Activated T-cell treated with anti-CD3 and anti-CD28 coated beads, Interleukin-2, amount 50 U/mL, for 72 hours (primary cell): Measurements from ENCODE around the gene RASA3. TPM values are rescaled to one million over a fixed set of nuclear protein-coding genes. Genes with fewer than 3 reads are reported as not detected.

Experiments
- ATAC-seq, 2 donors: fragments of 150-1000 bp; cut with Tn5 transposase; replicated peaks in 1 of 2; 2 replicates each; pipeline ENCODE4 v1.10.0; 2021; ENCODE audit warnings: moderate library complexity in 2 of 2, mild to moderate bottlenecking in 1 of 2
- DNase-seq, 2 donors: peaks; one replicate each; pipeline ENCODE4 v3.0.0; 2021 to 2022; ENCODE audit warnings: mixed read lengths in 1 of 2
- H3K27ac Mint-ChIP-seq: one replicate; pipeline ENCODE4 v1.8.0; 2022; ENCODE audit warnings: mild to moderate bottlenecking, moderate library complexity, mixed read lengths
- H3K27me3 Mint-ChIP-seq: one replicate; pipeline ENCODE4 v1.8.0; 2022; ENCODE audit warnings: low read depth, mixed read lengths
- H3K36me3 Mint-ChIP-seq, 2 donors: one replicate each; pipeline ENCODE4 v1.8.0; 2022; ENCODE audit warnings: mixed read lengths in 2 of 2, mild to moderate bottlenecking in 1 of 2; ENCODE audit not compliant: insufficient read depth in 2 of 2
- H3K4me1 Mint-ChIP-seq: one replicate; pipeline ENCODE4 v1.8.0; 2022; ENCODE audit warnings: low read depth, mixed read lengths
- H3K4me3 Mint-ChIP-seq, 2 donors: one replicate each; pipeline ENCODE4 v1.8.0; 2022; ENCODE audit warnings: mild to moderate bottlenecking in 2 of 2, mixed read lengths in 2 of 2, moderate library complexity in 2 of 2
- H3K9me3 Mint-ChIP-seq, 2 donors: one replicate each; pipeline ENCODE4 v1.8.0; 2022; ENCODE audit warnings: mixed read lengths in 2 of 2
- total RNA-seq, 2 donors: library from RNA; stranded (reverse); gene quantifications; one replicate each; pipeline ENCODE4 v1.2.3, GENCODE V29; 2022

RASA3 gene
- total RNA-seq, 2 donors from 2014 or later: 39.2 to 48.9 TPM

DNA sequence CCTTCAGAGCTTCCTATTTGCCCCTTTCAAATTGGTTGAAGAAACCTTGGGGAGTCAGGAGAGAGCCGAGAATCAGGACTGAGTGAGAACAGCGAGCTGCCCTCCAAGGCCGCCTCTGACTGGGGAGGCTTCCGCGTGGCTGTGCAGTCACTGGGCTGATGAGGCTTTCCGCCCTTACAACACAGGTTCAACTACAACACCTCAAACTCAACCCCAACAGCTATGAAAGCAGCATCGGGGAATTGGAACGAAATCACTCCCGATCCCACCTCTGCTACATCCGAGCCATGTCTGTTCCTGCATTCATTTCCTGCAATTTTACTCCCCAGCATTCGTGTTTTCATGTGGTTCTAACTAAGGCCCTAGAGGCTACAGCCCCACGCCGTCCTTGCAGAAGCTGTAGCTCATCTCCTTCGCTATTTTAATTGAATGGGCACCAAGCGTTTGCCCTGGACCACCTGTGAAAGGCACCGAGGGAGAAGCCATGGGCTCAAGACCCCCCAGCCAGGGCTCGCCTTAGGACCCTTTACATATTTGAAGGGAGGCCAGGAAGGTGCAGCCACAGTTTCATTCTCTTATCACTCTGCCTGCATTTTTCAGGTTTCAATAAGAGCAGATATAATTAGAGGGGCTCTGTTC is 12.3 kb upstream of the RASA3 start:
- Mint-ChIP-seq H3K27me3 (no peaks in the 10 kb centered on the region), H3K36me3 (no peaks in the 10 kb centered on the region), H3K27ac (no peak overlapping the region), H3K4me3 (peak overlapping the region in 1 of 2 donors; percentile 9), H3K4me1 (peaks cover 21% of the 10 kb centered on the region), H3K9me3 (no peaks in the 10 kb centered on the region)
- ATAC-seq: no peak
- no peak for DNase-seq

DNA sequence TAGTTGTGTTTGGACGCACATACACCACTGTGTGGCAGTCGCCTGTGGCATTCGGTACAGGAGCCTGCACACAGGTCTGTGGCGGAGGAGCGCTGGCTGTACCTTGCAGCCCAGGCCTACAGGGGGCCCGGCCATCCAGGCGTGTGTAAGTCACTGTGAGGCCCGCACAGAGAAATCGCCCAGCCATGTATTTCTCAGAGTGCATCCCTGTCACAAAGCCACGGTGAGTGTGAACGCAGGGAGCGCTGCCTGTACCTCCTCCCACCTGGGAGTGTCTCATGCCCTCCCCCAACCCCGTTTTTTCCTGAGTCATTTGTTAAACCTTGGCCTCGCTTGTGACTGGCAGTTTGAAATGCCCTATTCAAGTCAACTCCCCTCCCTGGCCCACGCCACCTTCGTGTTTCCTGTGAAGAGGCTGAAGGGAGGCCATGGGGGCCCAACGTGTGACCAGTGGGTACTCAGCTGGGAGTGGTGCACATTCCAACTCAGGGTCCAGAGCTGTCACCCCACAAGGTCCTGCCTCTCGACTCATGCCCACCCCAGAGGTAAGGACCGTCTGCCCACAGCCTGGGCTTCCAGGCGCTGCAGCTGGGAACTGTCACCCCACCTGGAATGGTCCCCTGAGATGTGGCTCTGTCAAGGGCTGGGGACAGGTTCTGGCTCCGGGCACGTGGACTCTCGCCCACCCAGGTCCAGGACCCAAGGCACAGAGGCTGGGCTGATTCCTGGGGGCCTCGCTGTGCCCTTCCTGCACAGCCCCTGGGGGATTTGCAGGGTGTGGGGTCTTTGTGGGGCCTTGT is 11.6 kb upstream of the RASA3 start:
- no peaks in the 10 kb centered on the region for H3K36me3 Mint-ChIP-seq
- peak overlapping the region; percentile 1 to 30 for H3K4me3 Mint-ChIP-seq
- DNase-seq (peak; percentile 65 to 70), ATAC-seq (peak; percentile 47 to 51)
- peaks cover 14% of the 10 kb centered on the region for H3K4me1 Mint-ChIP-seq
- H3K27ac Mint-ChIP-seq: no peak overlapping the region
- H3K27me3 Mint-ChIP-seq: no peaks in the 10 kb centered on the region
- no peaks in the 10 kb centered on the region for H3K9me3 Mint-ChIP-seq

DNA sequence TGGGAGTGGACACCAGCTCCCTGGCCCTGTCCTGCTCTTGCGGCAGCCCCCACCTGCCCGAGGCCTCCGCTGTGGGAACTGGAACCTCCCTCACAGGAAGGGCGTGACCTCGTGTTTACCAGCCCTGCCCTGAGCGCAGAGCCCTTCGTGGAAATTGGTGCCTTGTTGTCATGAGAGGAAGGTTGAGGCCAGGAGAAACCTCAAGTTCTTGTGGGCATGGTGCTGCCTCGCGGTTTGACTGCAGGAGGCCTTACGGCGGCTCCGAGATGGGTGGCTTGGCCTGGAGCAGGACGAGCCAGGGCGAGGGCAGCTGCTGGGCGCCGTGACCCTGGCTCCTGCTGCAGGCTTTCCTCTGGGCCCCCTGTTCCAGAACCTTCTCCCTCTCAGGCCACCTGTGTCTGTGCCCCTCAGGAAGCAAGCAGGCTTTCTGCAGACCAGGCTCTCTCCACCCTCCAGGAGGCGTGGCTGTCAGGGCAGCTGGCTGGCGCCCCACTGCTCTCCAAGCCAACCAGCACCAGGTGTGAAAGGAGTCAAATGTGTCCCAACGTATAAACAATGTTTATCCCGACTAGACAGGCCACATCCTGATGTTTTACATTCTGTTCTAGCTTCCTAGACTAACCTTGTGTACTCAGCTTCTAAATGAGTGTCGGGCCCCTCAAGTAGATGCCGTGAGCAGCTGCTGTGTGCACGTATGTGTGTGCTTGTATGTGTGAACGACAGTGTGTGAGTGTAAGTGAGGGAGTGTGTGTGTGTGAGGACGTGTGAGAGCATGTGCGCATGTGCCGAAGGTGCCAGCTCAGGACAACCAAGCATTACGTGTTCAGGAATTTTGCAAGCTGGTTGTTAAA is 10.4 kb upstream of the RASA3 start:
- DNase-seq: peak; percentile 70 to 77
- Mint-ChIP-seq H3K36me3 (peaks cover 0 to under 1% of the 10 kb centered on the region in 2 donors), H3K9me3 (no peaks in the 10 kb centered on the region), H3K4me1 (peaks cover 2% of the 10 kb centered on the region), H3K4me3 (no peak overlapping the region), H3K27me3 (no peaks in the 10 kb centered on the region), H3K27ac (no peak overlapping the region)
- peak; percentile 58 to 63 for ATAC-seq

DNA sequence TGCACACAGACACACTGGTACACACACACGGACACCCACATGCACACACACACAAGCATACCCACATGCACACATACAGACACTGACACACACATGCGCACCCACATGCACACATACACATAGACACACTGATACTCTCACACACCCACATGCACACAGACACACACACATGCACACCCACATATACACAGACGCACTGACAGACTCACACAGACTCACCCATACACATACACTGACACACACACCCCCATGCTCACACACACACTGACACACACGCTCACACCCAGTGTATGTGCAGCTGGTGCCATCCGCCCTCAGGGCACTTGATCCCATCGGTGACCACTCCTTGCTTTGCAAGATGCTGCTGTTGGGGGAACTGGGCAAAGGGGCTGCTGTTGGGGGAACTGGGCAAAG is 9.7 kb upstream of the RASA3 start:
- Mint-ChIP-seq H3K36me3 (peaks cover 0 to 3% of the 10 kb centered on the region in 2 donors), H3K27ac (no peak overlapping the region), H3K4me3 (no peak overlapping the region), H3K9me3 (no peaks in the 10 kb centered on the region), H3K27me3 (no peaks in the 10 kb centered on the region), H3K4me1 (no peaks in the 10 kb centered on the region)
- no peak for ATAC-seq
- no peak for DNase-seq

DNA sequence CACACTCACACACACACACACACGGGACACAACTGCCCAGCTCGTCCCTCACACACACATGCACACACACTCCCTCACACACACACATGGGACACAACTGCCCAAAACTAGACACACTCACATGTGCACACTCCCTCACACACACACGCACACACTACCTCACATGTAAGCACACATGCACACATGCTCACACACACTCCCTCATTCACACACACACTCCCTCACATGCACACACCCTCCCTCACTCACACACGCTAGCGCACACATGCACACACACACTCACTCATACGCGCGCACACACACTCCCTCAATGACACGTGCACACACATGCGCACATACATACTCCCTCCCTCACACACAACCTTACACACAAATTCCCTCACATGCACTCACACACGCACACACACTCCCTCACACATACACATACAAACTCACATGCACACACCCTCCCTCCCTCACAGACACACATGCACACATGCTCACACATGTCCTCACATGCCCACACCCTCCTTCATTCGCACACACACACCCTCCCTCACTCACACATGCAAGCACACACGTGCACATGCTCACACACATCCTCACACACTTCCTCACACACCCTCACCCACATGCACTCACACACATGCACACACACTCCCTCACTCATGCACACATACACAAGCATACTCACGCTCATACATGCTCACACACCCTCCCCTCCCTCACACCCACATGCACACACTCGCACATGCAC is 9.0 kb upstream of the RASA3 start:
- no peak for ATAC-seq
- Mint-ChIP-seq H3K4me1 (no peaks in the 10 kb centered on the region), H3K9me3 (no peaks in the 10 kb centered on the region), H3K27me3 (no peaks in the 10 kb centered on the region), H3K27ac (no peak overlapping the region), H3K4me3 (no peak overlapping the region), H3K36me3 (peaks cover 0 to 3% of the 10 kb centered on the region in 2 donors)
- no peak for DNase-seq

DNA sequence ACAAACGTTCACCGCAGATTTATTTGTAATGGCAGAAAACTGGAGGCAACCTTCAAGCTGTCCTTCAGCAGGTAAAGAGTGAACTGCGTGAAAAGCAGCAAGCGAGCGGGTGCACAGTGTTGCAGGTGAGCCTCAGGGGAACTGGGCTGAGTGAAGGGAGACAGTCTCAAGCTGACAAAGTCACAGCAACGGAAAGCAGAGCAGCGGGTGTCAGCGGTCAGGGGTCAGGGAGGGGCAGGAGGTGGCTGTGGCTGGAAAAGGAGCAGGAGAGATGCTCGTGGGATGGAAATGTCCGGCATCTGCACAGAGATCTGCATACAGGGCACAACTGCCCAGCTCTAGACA is 8.5 kb upstream of the RASA3 start:
- Mint-ChIP-seq H3K4me1 (no peaks in the 10 kb centered on the region), H3K27ac (no peak overlapping the region), H3K36me3 (peaks cover 0 to 3% of the 10 kb centered on the region in 2 donors)

DNA sequence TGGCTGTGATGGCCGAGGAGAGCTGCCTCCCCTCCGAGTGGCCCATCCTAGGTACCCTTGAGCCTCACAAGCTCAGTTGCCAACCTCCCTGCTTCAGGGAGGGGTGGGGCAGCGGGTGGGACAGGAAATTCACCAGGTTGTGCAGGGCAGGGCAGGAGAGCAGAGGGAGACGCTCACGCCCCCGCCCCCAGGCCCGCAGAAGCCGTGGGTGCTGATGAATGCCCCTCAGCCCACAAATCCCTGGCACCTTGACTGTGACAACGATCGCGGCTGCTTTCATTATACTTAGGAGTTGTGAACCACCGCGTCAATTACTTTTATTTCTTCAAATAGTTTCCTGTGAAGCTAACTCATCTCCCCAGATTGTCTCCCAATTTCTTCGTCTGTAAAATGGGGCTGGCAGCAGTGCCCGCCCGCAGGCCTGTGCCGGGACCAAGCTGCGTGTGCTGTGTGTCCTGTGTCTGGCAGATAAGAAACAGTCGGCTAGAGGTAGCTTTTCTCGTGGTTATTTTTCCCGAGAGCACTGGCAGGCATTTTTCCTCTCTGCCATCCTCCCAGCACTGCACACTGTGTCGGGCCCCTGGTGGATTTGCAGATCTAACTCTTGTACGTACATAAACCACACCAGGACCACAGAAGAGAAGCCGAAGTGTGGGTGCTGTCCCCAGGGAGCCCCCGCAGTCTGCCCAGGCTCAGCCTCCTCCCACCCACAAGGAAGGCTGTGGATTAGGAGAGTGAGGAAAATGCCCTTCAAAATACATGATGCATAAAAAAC is 7.9 kb upstream of the RASA3 start:
- no peak overlapping the region for H3K4me3 Mint-ChIP-seq
- H3K27ac Mint-ChIP-seq: peak overlapping the region; percentile 53
- peaks cover 0 to 3% of the 10 kb centered on the region in 2 donors for H3K36me3 Mint-ChIP-seq
- DNase-seq (peak in 1 of 2 donors; percentile 43), ATAC-seq (peak; percentile 13 to 23)
- no peaks in the 10 kb centered on the region for H3K4me1 Mint-ChIP-seq
- no peaks in the 10 kb centered on the region for H3K27me3 Mint-ChIP-seq
- no peaks in the 10 kb centered on the region for H3K9me3 Mint-ChIP-seq

More for the DNA sequence above, 8.5 kb upstream of the RASA3 start:
- Mint-ChIP-seq H3K27me3 (no peaks in the 10 kb centered on the region), H3K4me3 (no peak overlapping the region), H3K9me3 (no peaks in the 10 kb centered on the region)
- ATAC-seq (peak; percentile 40 to 43), DNase-seq (peak in 1 of 2 donors; percentile 52)

DNA sequence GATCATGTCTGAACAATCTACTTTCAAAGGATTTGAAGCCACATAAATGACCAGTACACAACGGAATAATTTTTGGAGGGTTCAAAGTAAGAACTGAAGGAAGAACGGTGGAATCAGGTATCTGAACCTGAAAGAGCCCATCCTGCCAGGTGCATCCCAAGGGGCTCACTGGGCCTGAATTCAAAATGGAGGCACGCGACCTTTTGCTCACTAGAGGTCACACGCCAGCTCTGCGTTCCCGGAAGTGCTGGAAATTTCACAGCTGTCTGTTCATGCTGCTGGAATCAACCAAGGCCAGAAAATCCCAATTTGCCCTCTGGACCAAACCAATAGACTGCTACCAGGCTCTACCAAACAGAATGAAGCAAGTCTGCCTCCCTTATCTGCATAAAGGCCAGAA is 4.2 kb upstream of the RASA3 start:
- Mint-ChIP-seq H3K4me1 (peaks cover 15% of the 10 kb centered on the region), H3K9me3 (no peaks in the 10 kb centered on the region), H3K27me3 (no peaks in the 10 kb centered on the region), H3K4me3 (no peak overlapping the region), H3K36me3 (peaks cover 4 to 5% of the 10 kb centered on the region in 2 donors), H3K27ac (no peak overlapping the region)
- DNase-seq: no peak
- no peak for ATAC-seq

DNA sequence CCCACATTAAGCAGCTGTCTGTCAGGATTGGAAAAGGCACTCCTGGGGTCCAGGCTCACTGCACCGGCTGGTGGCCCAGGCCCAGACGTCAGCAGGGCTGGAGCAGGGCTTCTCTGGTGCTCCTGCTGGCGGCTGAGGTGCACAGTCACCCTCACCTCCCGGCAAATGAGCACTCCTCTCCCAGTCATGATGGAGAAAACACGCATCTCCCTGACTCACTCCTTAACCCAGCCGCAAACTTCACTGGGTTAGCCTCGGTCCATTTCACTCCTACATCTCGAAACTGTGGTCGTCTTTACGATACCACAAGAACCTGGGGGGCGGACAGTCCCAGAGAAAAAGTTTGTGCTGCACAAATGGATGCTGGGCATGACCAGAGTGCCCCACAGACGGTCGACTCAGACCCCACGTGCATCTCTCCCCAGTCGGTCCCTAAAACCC is 3.3 kb upstream of the RASA3 start:
- ATAC-seq (no peak), DNase-seq (no peak)
- H3K27ac Mint-ChIP-seq: no peak overlapping the region
- no peak overlapping the region for H3K4me3 Mint-ChIP-seq
- no peaks in the 10 kb centered on the region for H3K9me3 Mint-ChIP-seq
- H3K27me3 Mint-ChIP-seq: no peaks in the 10 kb centered on the region
- peaks cover 7 to 11% of the 10 kb centered on the region in 2 donors for H3K36me3 Mint-ChIP-seq
- peaks cover 19% of the 10 kb centered on the region for H3K4me1 Mint-ChIP-seq

DNA sequence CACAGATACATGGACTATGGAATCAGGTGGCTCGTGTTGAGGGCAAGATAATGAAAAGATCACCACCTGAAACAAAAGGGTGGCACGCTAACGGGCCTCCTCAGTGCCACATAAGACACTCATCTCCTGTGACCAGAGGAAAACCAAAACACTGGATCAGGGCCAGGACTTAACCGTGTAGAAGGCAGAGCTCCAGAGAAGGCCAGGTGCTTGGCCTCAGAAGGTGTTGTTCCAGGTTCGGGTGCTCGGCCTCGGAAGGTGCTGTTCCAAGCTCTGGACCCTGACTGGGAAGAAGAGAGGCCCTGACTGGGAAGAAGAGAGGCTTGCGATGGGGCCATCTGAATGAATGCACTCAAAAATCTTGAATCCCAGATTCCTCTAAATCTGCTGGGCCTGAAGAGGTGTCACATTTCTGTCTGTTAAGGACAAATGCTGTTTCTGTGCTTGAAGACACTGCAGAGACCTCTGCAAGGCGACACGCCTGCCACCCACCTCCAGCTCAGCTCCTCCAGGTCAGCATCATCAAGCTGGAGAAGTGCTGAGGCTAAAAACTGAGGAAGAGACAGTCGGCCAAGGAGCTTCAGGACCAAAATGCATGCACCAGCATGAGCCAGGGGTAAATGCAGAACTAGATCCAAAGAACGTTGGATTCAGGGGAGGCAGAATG is 2.7 kb upstream of the RASA3 start:
- ATAC-seq (no peak), DNase-seq (no peak)
- Mint-ChIP-seq H3K9me3 (no peaks in the 10 kb centered on the region), H3K27ac (no peak overlapping the region), H3K27me3 (no peaks in the 10 kb centered on the region), H3K4me3 (no peak overlapping the region), H3K36me3 (peaks cover 7 to 11% of the 10 kb centered on the region in 2 donors), H3K4me1 (peaks cover 22% of the 10 kb centered on the region)

DNA sequence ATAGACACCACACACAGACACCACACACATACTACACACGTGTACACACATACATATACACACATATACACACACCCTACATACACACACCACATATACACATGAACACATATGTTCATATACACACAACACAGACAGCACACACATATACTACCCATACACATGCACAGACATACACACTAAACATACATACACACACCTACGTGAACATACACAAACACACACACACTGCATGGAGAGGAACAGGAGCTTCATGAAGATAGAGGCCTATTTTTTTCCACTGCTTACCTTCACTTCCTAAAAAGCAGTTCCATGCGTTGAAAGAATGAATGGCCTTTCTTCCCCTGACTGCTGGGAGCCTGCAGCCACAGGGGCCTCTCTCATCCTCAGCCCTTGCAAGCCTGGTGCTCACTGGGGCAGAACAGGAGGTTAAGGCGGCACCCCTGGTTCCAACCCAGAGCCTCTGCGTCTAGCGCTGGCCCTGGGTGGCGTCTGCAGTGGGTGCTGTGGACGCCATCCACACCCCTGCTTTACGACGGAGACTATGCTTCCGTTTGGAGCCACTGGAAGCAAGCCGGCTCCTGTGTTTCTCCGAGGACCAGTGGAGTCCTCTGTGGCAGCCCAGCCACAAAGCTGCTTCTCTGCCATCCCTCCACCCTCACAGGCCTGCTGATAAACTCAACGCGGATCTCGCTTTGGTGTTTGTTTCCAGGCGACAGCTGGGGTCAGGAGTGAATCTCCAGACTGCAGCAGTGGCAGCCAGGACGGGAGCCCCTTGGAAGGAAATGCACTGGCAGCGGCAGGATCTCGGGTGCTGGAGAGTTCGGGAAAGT is 1.9 kb upstream of the RASA3 start:
- Mint-ChIP-seq H3K4me3 (peak overlapping the region; percentile 25 to 68), H3K4me1 (peaks cover 29% of the 10 kb centered on the region), H3K27ac (peak overlapping the region; percentile 0), H3K36me3 (peaks cover 7 to 11% of the 10 kb centered on the region in 2 donors), H3K9me3 (no peaks in the 10 kb centered on the region), H3K27me3 (no peaks in the 10 kb centered on the region)
- ATAC-seq (no peak), DNase-seq (no peak)
